ENCODE data around the gene TFAP2B. TPM values are rescaled to one million over a fixed set of nuclear protein-coding genes. Genes with fewer than 3 reads are reported as not detected.

TFAP2B gene
- total RNA-seq, 2 donors from 2014 or later: not detected

DNA sequence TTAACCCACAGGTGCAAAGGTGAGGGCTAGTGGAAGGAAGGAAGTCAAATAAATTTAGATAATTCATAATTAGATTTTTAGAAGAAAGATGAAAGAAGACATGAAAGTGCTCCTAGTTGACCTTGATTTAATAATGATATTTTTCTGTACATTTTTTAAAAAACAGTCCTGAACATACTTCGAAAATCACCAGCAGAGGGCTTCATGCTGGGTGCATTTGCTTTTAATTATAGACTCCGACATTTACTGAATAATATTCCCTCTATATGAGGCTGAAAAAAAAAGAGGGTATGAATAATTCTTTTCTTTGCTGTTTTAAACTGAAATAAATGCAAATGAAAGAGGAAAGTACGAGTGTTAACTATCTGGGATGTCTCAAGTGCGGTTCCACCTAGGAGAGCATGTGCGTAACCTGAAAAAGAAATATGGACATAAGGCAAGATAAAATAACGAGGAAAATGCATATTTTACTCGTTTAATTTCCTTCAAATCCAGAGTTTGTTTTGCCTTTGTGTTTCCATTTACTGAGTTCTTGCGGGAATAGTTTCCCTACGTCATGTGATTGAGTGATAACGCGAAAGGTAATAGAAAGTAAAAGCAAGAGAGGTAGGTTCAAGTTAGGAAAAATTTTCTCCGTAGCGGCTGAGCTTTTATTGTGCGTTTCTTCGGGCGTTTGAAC is 3.1 kb upstream of the TFAP2B start:
- no peaks in the 10 kb centered on the region for H3K36me3 Mint-ChIP-seq (ENCODE audit: low read depth)

DNA sequence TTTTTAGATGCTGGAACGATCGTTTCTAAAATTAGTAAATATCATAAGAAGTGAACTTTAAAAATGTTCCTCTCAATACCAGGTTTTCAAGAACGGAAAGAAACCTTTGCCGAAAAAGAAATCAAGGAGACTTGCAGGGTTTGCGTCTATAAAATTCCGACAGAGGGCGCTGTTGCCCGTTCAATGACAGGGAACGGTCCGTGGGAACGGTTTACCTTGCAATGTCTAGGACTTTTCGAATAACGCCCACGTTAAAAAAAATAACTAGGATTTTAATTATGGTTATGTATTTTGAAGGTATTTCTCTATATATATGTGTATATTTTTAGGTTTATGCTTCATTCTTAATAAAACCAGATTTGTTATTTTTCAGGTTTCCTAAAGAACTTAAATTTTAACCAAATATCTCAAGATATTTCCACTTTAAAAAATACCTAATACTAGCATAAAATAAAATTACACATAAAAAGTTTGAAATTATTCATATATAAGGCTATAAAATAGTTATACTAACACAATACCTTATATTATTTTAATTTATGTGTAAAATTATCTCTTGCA is 2.5 kb upstream of the TFAP2B start:
- no peak overlapping the region for H3K27ac Mint-ChIP-seq
- H3K4me1 ChIP-seq (ENCODE audit: control insufficient read depth, insufficient read depth, low read length): no peaks in the 10 kb centered on the region
- H3K4me1 Mint-ChIP-seq: peaks cover 12% of the 10 kb centered on the region
- no peaks in the 10 kb centered on the region for H3K36me3 ChIP-seq (ENCODE audit: control insufficient read depth, insufficient read depth, low read length)
- H3K4me3 ChIP-seq (ENCODE audit: low read length): peak overlapping the region; percentile 81
- H3K36me3 Mint-ChIP-seq (ENCODE audit: low read depth): no peaks in the 10 kb centered on the region
- peak; percentile 87 for DNase-seq
- H3K27me3 ChIP-seq (ENCODE audit: control insufficient read depth, insufficient read depth, low read length, poor library complexity, severe bottlenecking): peaks cover 87% of the 10 kb centered on the region
- H3K9ac ChIP-seq (ENCODE audit: extremely low read depth, low read length, poor library complexity, severe bottlenecking): no peak overlapping the region
- peaks cover 88% of the 10 kb centered on the region for H3K27me3 Mint-ChIP-seq (ENCODE audit: insufficient read depth)
- WGBS, 2 experiments (ENCODE audit: insufficient coverage in 1 of 2, insufficient read length in 1 of 2): 0 to 3% methylated on average over 3 to 12 of the region's 14 CpGs
- no peak overlapping the region for H3K27ac ChIP-seq (ENCODE audit: low read depth, low read length)
- TF ChIP-seq, protein P1, sequence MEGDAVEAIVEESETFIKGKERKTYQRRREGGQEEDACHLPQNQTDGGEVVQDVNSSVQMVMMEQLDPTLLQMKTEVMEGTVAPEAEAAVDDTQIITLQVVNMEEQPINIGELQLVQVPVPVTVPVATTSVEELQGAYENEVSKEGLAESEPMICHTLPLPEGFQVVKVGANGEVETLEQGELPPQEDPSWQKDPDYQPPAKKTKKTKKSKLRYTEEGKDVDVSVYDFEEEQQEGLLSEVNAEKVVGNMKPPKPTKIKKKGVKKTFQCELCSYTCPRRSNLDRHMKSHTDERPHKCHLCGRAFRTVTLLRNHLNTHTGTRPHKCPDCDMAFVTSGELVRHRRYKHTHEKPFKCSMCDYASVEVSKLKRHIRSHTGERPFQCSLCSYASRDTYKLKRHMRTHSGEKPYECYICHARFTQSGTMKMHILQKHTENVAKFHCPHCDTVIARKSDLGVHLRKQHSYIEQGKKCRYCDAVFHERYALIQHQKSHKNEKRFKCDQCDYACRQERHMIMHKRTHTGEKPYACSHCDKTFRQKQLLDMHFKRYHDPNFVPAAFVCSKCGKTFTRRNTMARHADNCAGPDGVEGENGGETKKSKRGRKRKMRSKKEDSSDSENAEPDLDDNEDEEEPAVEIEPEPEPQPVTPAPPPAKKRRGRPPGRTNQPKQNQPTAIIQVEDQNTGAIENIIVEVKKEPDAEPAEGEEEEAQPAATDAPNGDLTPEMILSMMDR (conservative IDR thresholded peaks at IDR 0.05): peak; percentile 95
- no peaks in the 10 kb centered on the region for H3K9me3 ChIP-seq (ENCODE audit: control insufficient read depth, low read length)
- H3K9me3 Mint-ChIP-seq: peaks cover 1% of the 10 kb centered on the region
- H3K4me3 Mint-ChIP-seq: peak overlapping the region; percentile 34

More for the DNA sequence above, 3.1 kb upstream of the TFAP2B start:
- WGBS, 2 experiments (ENCODE audit: insufficient coverage in 1 of 2, insufficient read length in 1 of 2): 13 to 26% methylated on average over 7 to 16 of the region's 16 CpGs
- peaks cover 85% of the 10 kb centered on the region for H3K27me3 Mint-ChIP-seq (ENCODE audit: insufficient read depth)
- TF ChIP-seq, protein P1 (conservative IDR thresholded peaks at IDR 0.05): peak; percentile 50
- no peaks in the 10 kb centered on the region for H3K4me1 ChIP-seq (ENCODE audit: control insufficient read depth, insufficient read depth, low read length)
- no peaks in the 10 kb centered on the region for H3K9me3 ChIP-seq (ENCODE audit: control insufficient read depth, low read length)
- peaks cover 10% of the 10 kb centered on the region for H3K4me1 Mint-ChIP-seq
- peaks cover 80% of the 10 kb centered on the region for H3K27me3 ChIP-seq (ENCODE audit: control insufficient read depth, insufficient read depth, low read length, poor library complexity, severe bottlenecking)
- peak overlapping the region; percentile 34 for H3K4me3 Mint-ChIP-seq
- H3K9me3 Mint-ChIP-seq: peaks cover 5% of the 10 kb centered on the region
- no peak overlapping the region for H3K27ac ChIP-seq (ENCODE audit: low read depth, low read length)
- DNase-seq: no peak
- no peaks in the 10 kb centered on the region for H3K36me3 ChIP-seq (ENCODE audit: control insufficient read depth, insufficient read depth, low read length)
- H3K4me3 ChIP-seq (ENCODE audit: low read length): peak overlapping the region; percentile 81
- no peak overlapping the region for H3K27ac Mint-ChIP-seq
- H3K9ac ChIP-seq (ENCODE audit: extremely low read depth, low read length, poor library complexity, severe bottlenecking): no peak overlapping the region

DNA sequence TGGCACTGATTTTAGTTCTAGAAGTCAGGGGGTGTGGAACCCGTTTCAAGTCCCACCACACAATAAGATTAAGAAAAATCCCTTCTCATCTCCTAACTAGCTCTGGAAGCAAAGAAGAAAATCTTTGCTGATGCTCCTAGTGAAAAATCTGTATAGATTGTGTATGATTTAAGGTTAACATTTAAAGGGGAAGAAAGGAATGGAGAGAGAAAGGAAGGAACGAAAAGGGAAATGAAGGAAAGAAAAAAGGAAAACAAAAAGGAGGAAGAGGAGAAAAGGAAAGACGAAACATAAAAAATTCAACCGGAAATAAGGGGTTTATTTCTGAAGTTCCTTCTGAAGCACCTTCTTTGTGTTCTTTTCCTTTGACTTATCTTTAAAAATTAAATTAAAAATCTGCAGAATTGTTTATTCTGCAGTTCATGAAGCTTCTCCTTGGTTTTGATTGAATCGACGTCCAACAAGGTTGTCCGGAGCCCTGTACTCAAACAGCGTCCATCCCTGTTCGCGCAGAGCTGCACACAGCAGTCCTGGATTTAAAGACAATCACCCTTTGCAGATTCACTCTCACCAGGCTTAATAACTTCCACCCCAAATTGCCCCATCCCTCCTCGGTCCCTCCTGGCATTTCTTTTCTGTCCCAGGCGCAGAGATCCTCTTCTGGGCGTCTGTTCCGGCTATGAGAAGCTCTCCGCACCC is 1.6 kb upstream of the TFAP2B start:
- H3K27me3 ChIP-seq (ENCODE audit: control insufficient read depth, insufficient read depth, low read length, poor library complexity, severe bottlenecking): peaks cover 96% of the 10 kb centered on the region
- Mint-ChIP-seq H3K9me3 (peaks cover 1% of the 10 kb centered on the region), H3K4me3 (no peak overlapping the region), H3K36me3 (ENCODE audit: low read depth) (no peaks in the 10 kb centered on the region), H3K27me3 (ENCODE audit: insufficient read depth) (peaks cover 95% of the 10 kb centered on the region), H3K4me1 (peaks cover 18% of the 10 kb centered on the region), H3K27ac (no peak overlapping the region)
- H3K36me3 ChIP-seq (ENCODE audit: control insufficient read depth, insufficient read depth, low read length): no peaks in the 10 kb centered on the region
- WGBS, 2 experiments (ENCODE audit: insufficient coverage in 1 of 2, insufficient read length in 1 of 2): 9 to 14% methylated on average over 8 to 15 of the region's 15 CpGs
- TF ChIP-seq, protein P1 (conservative IDR thresholded peaks at IDR 0.05): no peak
- DNase-seq: no peak
- no peaks in the 10 kb centered on the region for H3K4me1 ChIP-seq (ENCODE audit: control insufficient read depth, insufficient read depth, low read length)
- H3K4me3 ChIP-seq (ENCODE audit: low read length): no peak overlapping the region
- no peaks in the 10 kb centered on the region for H3K9me3 ChIP-seq (ENCODE audit: control insufficient read depth, low read length)
- no peak overlapping the region for H3K27ac ChIP-seq (ENCODE audit: low read depth, low read length)
- H3K9ac ChIP-seq (ENCODE audit: extremely low read depth, low read length, poor library complexity, severe bottlenecking): no peak overlapping the region

Measured in endodermal cell (in vitro differentiated cells).